Measurements from ENCODE around the gene NPFFR2. TPM values are rescaled to one million over a fixed set of nuclear protein-coding genes. Genes with fewer than 3 reads are reported as not detected.
A peak's percentile ranks its signal among the peaks of the same experiment; 100 is the strongest.

NPFFR2 gene
- total and polyA plus RNA-seq, 9 of the 15 experiments (the other 6 are each of a cell fraction or from before 2014, with no cell fraction given): 0.15 to 0.98 (median 0.48) TPM

- TF ChIP-seq ZBTB40 (IDR thresholded peaks at IDR 0.05) (no peak), ZBTB40 (CRISPR knock-in tag; IDR thresholded peaks at IDR 0.05) (no peak), ZEB2 (IDR thresholded peaks at IDR 0.05) (peak; percentile 65; the same call in 1 of the 2 replicates), ETS1 (conservative IDR thresholded peaks at IDR 0.05; ENCODE audit: control insufficient read depth, low read depth, low read length) (no peak), YBX1 (IDR thresholded peaks at IDR 0.05) (no peak), PHF20 (IDR thresholded peaks at IDR 0.05; ENCODE audit: partially characterized antibody) (peak; percentile 15), KLF6 (CRISPR knock-in tag; IDR thresholded peaks at IDR 0.05; ENCODE audit: borderline replicate concordance) (no peak), ZNF347 (CRISPR knock-in tag; IDR thresholded peaks at IDR 0.05; ENCODE audit: low read depth) (no peak), FOXA1 (IDR thresholded peaks at IDR 0.05; ENCODE audit: borderline replicate concordance) (no peak), ATF1 (CRISPR knock-in tag; IDR thresholded peaks at IDR 0.05) (no peak), ATF1 (tag; IDR thresholded peaks at IDR 0.05) (peak; percentile 80), NRF1 (conservative IDR thresholded peaks at IDR 0.05 in 1 of 2, IDR thresholded peaks at IDR 0.05 in 1 of 2) (no peak), GTF2A2 (tag; IDR thresholded peaks at IDR 0.05) (no peak), ZBTB8A (IDR thresholded peaks at IDR 0.05; ENCODE audit: partially characterized antibody) (no peak), EWSR1 (IDR thresholded peaks at IDR 0.05; ENCODE audit: borderline replicate concordance, low read depth, partially characterized antibody) (no peak), ZNF133 (CRISPR knock-in tag; IDR thresholded peaks at IDR 0.05) (no peak), ARID1B (IDR thresholded peaks at IDR 0.05) (peak; percentile 81), SP1 (CRISPR knock-in tag; IDR thresholded peaks at IDR 0.05) (no peak)
Measured at GRCh38 chr4:72112514-72113156, 80.8 kb downstream of the NPFFR2 start (continued).
